GM23338 (cell line): Measurements from ENCODE around the gene RBM8A. TPM values are rescaled to one million over a fixed set of nuclear protein-coding genes. Genes with fewer than 3 reads are reported as not detected.

ENCODE experiments used
- ATAC-seq: fragments of 200-7000 bp; cut with Tn5 transposase; 3 replicates; pipeline ENCODE4 v1.9.1; 2020
- DNase-seq: peaks from one replicate; pipeline ENCODE4 v3.0.0-alpha.2; 2015; ENCODE audit warnings: low spot score
- H2AFZ ChIP-seq: fragments of 200-600 bp; sonication (generic); 2 replicates; pipeline ENCODE4 v1.8.0; 2016; ENCODE audit warnings: antibody characterized with exemption, mild to moderate bottlenecking, moderate library complexity
- H3F3A ChIP-seq: fragments of 200-600 bp; sonication (generic); replicated peaks from 2 replicates; pipeline ENCODE4 v1.8.0; 2017; ENCODE audit warnings: antibody characterized with exemption, mixed run types, low read depth
- H3K27ac ChIP-seq: fragments of 200-600 bp; sonication (generic); 2 replicates; pipeline ENCODE4 v1.6.1; 2016; ENCODE audit warnings: low read depth
- H3K27me3 ChIP-seq: fragments of 200-600 bp; sonication (generic); 2 replicates; pipeline ENCODE4 v1.8.0; 2016; ENCODE audit warnings: mild to moderate bottlenecking, mixed run types, moderate library complexity; ENCODE audit not compliant: insufficient read depth
- H3K36me3 ChIP-seq: fragments of 200-600 bp; sonication (generic); 2 replicates; pipeline ENCODE4 v1.8.0; 2016; ENCODE audit warnings: mild to moderate bottlenecking; ENCODE audit not compliant: insufficient read depth
- H3K4me1 ChIP-seq: fragments of 200-600 bp; sonication (generic); 2 replicates; pipeline ENCODE4 v1.8.0; 2016; ENCODE audit warnings: mild to moderate bottlenecking, moderate library complexity; ENCODE audit not compliant: insufficient read depth
- H3K4me2 ChIP-seq: fragments of 200-600 bp; sonication (generic); 2 replicates; pipeline ENCODE4 v1.7.1; 2017; ENCODE audit warnings: mixed run types
- H3K4me3 ChIP-seq: fragments of 200-600 bp; sonication (generic); 2 replicates; pipeline ENCODE4 v1.6.1; 2016; ENCODE audit warnings: mixed run types
- H3K79me2 ChIP-seq: fragments of 200-600 bp; sonication (generic); replicated peaks from 2 replicates; pipeline ENCODE4 v1.8.0; 2017; ENCODE audit warnings: mild to moderate bottlenecking; ENCODE audit not compliant: insufficient read depth
- H3K9me2 ChIP-seq: fragments of 200-600 bp; sonication (generic); 2 replicates; pipeline ENCODE4 v1.8.0; 2017; ENCODE audit not compliant: insufficient read depth
- H4K20me1 ChIP-seq: fragments of 200-600 bp; sonication (generic); replicated peaks from 2 replicates; pipeline ENCODE4 v1.8.0; 2017; ENCODE audit warnings: mild to moderate bottlenecking; ENCODE audit not compliant: insufficient read depth
- H3K27ac Mint-ChIP-seq: 2 replicates; pipeline ENCODE4 v1.8.0; 2020; ENCODE audit warnings: inconsistent platforms, mild to moderate bottlenecking, moderate library complexity, mixed read lengths
- H3K27me3 Mint-ChIP-seq: 3 replicates; pipeline ENCODE4 v1.8.0; 2022; ENCODE audit warnings: low read depth, mild to moderate bottlenecking, moderate library complexity, mixed read lengths, inconsistent platforms; ENCODE audit not compliant: insufficient read depth, poor library complexity
- H3K36me3 Mint-ChIP-seq: 3 replicates; pipeline ENCODE4 v1.8.0; 2021; ENCODE audit warnings: low read depth, mild to moderate bottlenecking, inconsistent platforms, moderate library complexity, mixed read lengths
- H3K4me1 Mint-ChIP-seq: 3 replicates; pipeline ENCODE4 v1.8.0; 2020; ENCODE audit warnings: mild to moderate bottlenecking, inconsistent platforms, mixed read lengths
- H3K4me3 Mint-ChIP-seq: 3 replicates; pipeline ENCODE4 v1.8.0; 2021; ENCODE audit warnings: moderate library complexity, mild to moderate bottlenecking, inconsistent platforms, mixed read lengths
- H3K9me3 Mint-ChIP-seq: 3 replicates; pipeline ENCODE4 v1.8.0; 2020; ENCODE audit warnings: moderate library complexity, mild to moderate bottlenecking, inconsistent platforms, mixed read lengths
- CREB1 ChIP-seq: fragments of 250-450 bp; sonication (Bioruptor Pico); IDR thresholded peaks from 2 replicates; pipeline ENCODE4 v1.5.0; 2020; ENCODE audit warnings: low read depth, mild to moderate bottlenecking, moderate library complexity
- CTCF ChIP-seq, 2 experiments: fragments of 200-600 bp in 1 of 2; sonication (generic) in 1 of 2; conservative IDR thresholded peaks; 2 replicates each; pipeline versions ENCODE4 v1.5.1 to v1.6.1; 2016 to 2017; ENCODE audit warnings: antibody characterized with exemption in 2 of 2, low read depth in 2 of 2, mild to moderate bottlenecking in 2 of 2, moderate library complexity in 1 of 2
- ETS1 ChIP-seq: IDR thresholded peaks from 2 replicates; pipeline ENCODE4 v1.6.1; 2016; ENCODE audit warnings: antibody characterized with exemption
- EZH2 ChIP-seq: fragments of 200-600 bp; sonication (generic); IDR thresholded peaks from one replicate; pipeline ENCODE4 v1.8.0; 2017; ENCODE audit warnings: antibody characterized with exemption, mild to moderate bottlenecking, low read depth; ENCODE audit not compliant: unreplicated experiment
- EZH2phosphoT487 ChIP-seq: fragments of 200-600 bp; sonication (generic); IDR thresholded peaks from one replicate; pipeline ENCODE4 v1.8.1; 2018; ENCODE audit warnings: antibody characterized with exemption; ENCODE audit not compliant: unreplicated experiment
- JUNB ChIP-seq: IDR thresholded peaks from one replicate; pipeline ENCODE4 v1.6.1; 2016; ENCODE audit warnings: antibody characterized with exemption; ENCODE audit not compliant: unreplicated experiment
- NANOG ChIP-seq: IDR thresholded peaks from 2 replicates; pipeline ENCODE4 v1.6.1; 2016; ENCODE audit warnings: antibody characterized with exemption, borderline replicate concordance
- POLR2AphosphoS5 ChIP-seq: IDR thresholded peaks from 2 replicates; pipeline ENCODE4 v1.6.1; 2016; ENCODE audit warnings: antibody characterized with exemption, low read depth
- REST ChIP-seq: IDR thresholded peaks from one replicate; pipeline ENCODE4 v1.6.1; 2018; ENCODE audit warnings: antibody characterized with exemption; ENCODE audit not compliant: unreplicated experiment
- STAT1 ChIP-seq: IDR thresholded peaks from one replicate; pipeline ENCODE4 v1.6.1; 2016; ENCODE audit warnings: antibody characterized with exemption; ENCODE audit not compliant: unreplicated experiment
- ZNF114 ChIP-seq: fragments of 250-450 bp; sonication (Bioruptor Pico); IDR thresholded peaks from 2 replicates; pipeline ENCODE4 v1.5.0; 2020; ENCODE audit warnings: mild to moderate bottlenecking, moderate library complexity
- ZNF331 ChIP-seq: fragments of 250-450 bp; sonication (Bioruptor Pico); IDR thresholded peaks from 2 replicates; pipeline ENCODE4 v1.5.0; 2020; ENCODE audit warnings: low read depth, mild to moderate bottlenecking, moderate library complexity
- ZNF462 ChIP-seq: fragments of 250-450 bp; sonication (Bioruptor Pico); IDR thresholded peaks from 2 replicates; pipeline ENCODE4 v1.5.0; 2020; ENCODE audit warnings: mild to moderate bottlenecking, moderate library complexity
- polyA plus RNA-seq: library from polyadenylated mRNA; unstranded; fragments of >200 nt; fragmentation: Nextera tagmentation; extraction: Ambion mirVana; gene quantifications from 2 replicates; pipeline ENCODE4 v1.2.1, GENCODE V29; 2016
- total RNA-seq: library from RNA; depleted of rRNA; stranded (reverse); fragments of >200 nt; shearing (Covaris generic); gene quantifications from 2 replicates; pipeline ENCODE4 v1.2.3, GENCODE V29; 2014

Gene RBM8A
- total and polyA plus RNA-seq, 2 experiments from 2014 or later, result 170 to 312 TPM

GRCh38 chr1:145922266-145922665, 5.0 kb downstream of the RBM8A start:
- Histone ChIP-seq H3K4me2 (no peak overlapping the region), H4K20me1 (no peaks in the 10 kb centered on the region; the same call in 1 of the 2 replicates), H3F3A (peaks cover 5% of the 10 kb centered on the region; the same call in 1 of the 2 replicates), H3K4me1 (peaks cover 6% of the 10 kb centered on the region; the same call in 1 of the 2 replicates), H3K27me3 (peaks cover 8% of the 10 kb centered on the region; the same call in 1 of the 2 replicates), H3K4me3 (no peak overlapping the region), H3K36me3 (peaks cover 19% of the 10 kb centered on the region), H3K27ac (no peak overlapping the region), H3K9me2 (no peaks in the 10 kb centered on the region), H3K79me2 (peaks cover 12% of the 10 kb centered on the region), H2AFZ (no peak overlapping the region)
- Mint-ChIP-seq H3K4me3 (no peak overlapping the region), H3K4me1 (peaks cover 18% of the 10 kb centered on the region), H3K27ac (no peak overlapping the region), H3K36me3 (peaks cover 18% of the 10 kb centered on the region), H3K9me3 (no peaks in the 10 kb centered on the region), H3K27me3 (peaks cover 16% of the 10 kb centered on the region)
- no peak for TF ChIP-seq EZH2
- no peak for TF ChIP-seq REST
- TF ChIP-seq STAT1, result no peak
- TF ChIP-seq CTCF (conservative IDR thresholded peaks at IDR 0.05; ENCODE audit: low read depth in 2 of 2), result no peak
- TF ChIP-seq CREB1 (CRISPR knock-in tag), result no peak
- no peak for TF ChIP-seq ZNF331
- TF ChIP-seq NANOG, result no peak
- no peak for TF ChIP-seq ZNF462 (CRISPR knock-in tag)
- TF ChIP-seq POLR2AphosphoS5, result no peak
- no peak for TF ChIP-seq EZH2phosphoT487
- no peak for TF ChIP-seq JUNB
- no peak for TF ChIP-seq ZNF114 (CRISPR knock-in tag)
- TF ChIP-seq ETS1, result no peak
- no peak for ATAC-seq
- DNase-seq, result no peak
